ENCODE results near the gene STIM1.
"Not testable (repeated sequence)": the region's sequence is repeated elsewhere in the genome, so short reads cannot be mapped to it uniquely, and the experiment has no call there.

Gene STIM1

GRCh38 chr11:4111834-4112233 lies 256.4 kb downstream of the STIM1 start:
- DNase-seq (ENCODE audit: low read depth in 2 of 2): no peak

- no peak for DNase-seq (ENCODE audit: low read depth in 2 of 2)
Observed at GRCh38 chr11:4115128-4115527, 259.7 kb downstream of the STIM1 start.

- peak in 1 of 2 experiments; percentile 22 for DNase-seq (ENCODE audit: low read depth in 2 of 2)
Observed at GRCh38 chr11:4118107-4118506, 262.6 kb downstream of the STIM1 start.

GRCh38 chr11:4123218-4123617 lies 267.8 kb downstream of the STIM1 start:
- DNase-seq (ENCODE audit: low read depth in 2 of 2): no peak

GRCh38 chr11:4125141-4125540 lies 269.7 kb downstream of the STIM1 start:
- no peak for DNase-seq (ENCODE audit: low read depth in 2 of 2)

- DNase-seq (ENCODE audit: low read depth in 2 of 2): no peak
Observed at GRCh38 chr11:4127357-4127756, 271.9 kb downstream of the STIM1 start.

- not testable (repeated sequence) for DNase-seq (ENCODE audit: low read depth in 2 of 2)
Observed at GRCh38 chr11:4130219-4130618, 274.8 kb downstream of the STIM1 start.

GRCh38 chr11:4134806-4135205 lies 279.3 kb downstream of the STIM1 start:
- no peak for DNase-seq (ENCODE audit: low read depth in 2 of 2)

GRCh38 chr11:4138497-4138896 lies 283.0 kb downstream of the STIM1 start:
- DNase-seq (ENCODE audit: low read depth in 2 of 2): no peak

- DNase-seq (ENCODE audit: low read depth in 2 of 2): no peak
Observed at GRCh38 chr11:4140067-4140636, 284.7 kb downstream of the STIM1 start.

All from fibroblast of skin of left biceps (primary cell).